ENCODE data around the gene NRXN3.

- no peak for TF ChIP-seq CTCF (IDR thresholded peaks at IDR 0.05)
- no peak for TF ChIP-seq EZH2 (IDR thresholded peaks at IDR 0.05)
Observed at GRCh38 chr14:78725086-78725485, 554.9 kb downstream of the NRXN3 start.
